GM13976 (cell line): Measurements from ENCODE around the gene USP22.

Source experiments
- DNase-seq: peaks from one replicate; pipeline ENCODE4 v3.0.0; 2012; ENCODE audit warnings: low spot score
- CTCF ChIP-seq: IDR thresholded peaks from 2 replicates; pipeline ENCODE4 v1.5.1; 2012; ENCODE audit warnings: borderline replicate concordance, mild to moderate bottlenecking; ENCODE audit not compliant: insufficient read depth; ENCODE audit errors: extremely low read depth, missing control alignments, control extremely low read depth
- in situ Hi-C: fragments of 300-500 bp; cut with MboI; formaldehyde crosslinking; loops from one replicate; pipeline ENCODE4 v1.12.0; 2022; ENCODE audit warnings: low sequenced_read_pairs, mixed read lengths, inconsistent platforms; ENCODE audit not compliant: unreplicated experiment

The USP22 gene

GRCh38 chr17:20955427-20956323, 87.1 kb downstream of the USP22 start:
- in situ Hi-C loops: no loop called here
- DNase-seq: no peak
- TF ChIP-seq CTCF: no peak

- no peak for DNase-seq
- TF ChIP-seq CTCF: no peak
- in situ Hi-C loops: no loop called here
Measured at GRCh38 chr17:20954794-20955193, 88.0 kb downstream of the USP22 start.

GRCh38 chr17:20952183-20952582, 90.6 kb downstream of the USP22 start:
- TF ChIP-seq CTCF: no peak
- in situ Hi-C loops: no loop called here
- DNase-seq: no peak
